ENCODE results near the gene MED22.

DNA sequence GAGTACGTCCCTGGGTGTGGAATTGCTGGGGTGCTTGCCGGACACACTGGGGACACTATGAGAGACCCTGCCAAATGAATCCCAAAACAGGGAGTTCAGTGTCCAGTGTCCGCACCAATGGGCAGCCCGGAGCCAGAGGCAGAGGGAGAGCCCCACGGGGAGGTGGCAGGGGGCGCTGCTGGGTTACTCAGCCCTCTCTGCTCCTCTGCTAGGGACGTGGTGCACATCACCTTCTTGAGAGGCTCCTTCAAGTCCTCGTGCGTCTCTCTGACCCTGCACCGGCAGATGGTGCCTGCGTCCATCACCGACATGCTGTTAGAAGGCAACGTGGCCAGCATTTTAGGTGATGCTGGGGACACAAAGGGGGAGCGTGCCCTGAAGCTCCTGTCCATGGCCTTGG is 49.0 kb upstream of the MED22 start:
- no peak for TF ChIP-seq ZNF274 (IDR thresholded peaks at IDR 0.05; ENCODE audit: low read depth, low read length)
- no peak for TF ChIP-seq YY1 (IDR thresholded peaks at IDR 0.05; ENCODE audit: insufficient read depth, insufficient read length)
- no peak for TF ChIP-seq SUZ12 (IDR thresholded peaks at IDR 0.05; ENCODE audit: extremely low read depth, insufficient read depth, insufficient read length)
